Measurements from ENCODE around the gene CIITA.

CIITA gene

GRCh38 chr16:10982465-10983150 is 105.6 kb downstream of the CIITA start:
- DNase-seq = peak; percentile 67

- no peak for DNase-seq
These were observed 106.2 kb downstream of the CIITA start for GRCh38 chr16:10983159-10983558.

DNA sequence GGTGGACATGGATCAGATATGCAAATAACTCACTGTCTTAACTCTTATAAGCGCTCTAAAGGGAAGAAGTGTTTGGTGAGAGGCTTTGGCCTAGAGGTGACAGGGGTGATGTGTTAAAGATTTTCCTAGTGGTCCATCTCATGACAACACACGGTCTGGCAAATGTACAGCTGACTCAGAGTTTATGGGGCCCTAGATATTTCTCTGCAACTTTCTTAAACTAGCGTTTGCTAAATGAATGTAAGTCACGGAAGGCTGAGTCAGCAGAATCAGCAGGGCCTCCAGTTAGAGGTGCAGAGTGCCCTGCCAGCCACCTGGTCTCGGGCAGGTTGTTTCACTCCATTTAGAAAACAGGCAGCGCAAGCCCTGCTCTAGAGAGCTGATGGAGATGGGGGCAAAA is 107.5 kb downstream of the CIITA start:
- peak; percentile 81 for DNase-seq

Measured in fibroblast of skin of right biceps (primary cell).